ENCODE data around the gene NUBPL. TPM values are rescaled to one million over a fixed set of nuclear protein-coding genes. Genes with fewer than 3 reads are reported as not detected.

The NUBPL gene
- total and polyA plus RNA-seq, 2 donors from 2014 or later, result 11.2 to 16.2 TPM

DNA sequence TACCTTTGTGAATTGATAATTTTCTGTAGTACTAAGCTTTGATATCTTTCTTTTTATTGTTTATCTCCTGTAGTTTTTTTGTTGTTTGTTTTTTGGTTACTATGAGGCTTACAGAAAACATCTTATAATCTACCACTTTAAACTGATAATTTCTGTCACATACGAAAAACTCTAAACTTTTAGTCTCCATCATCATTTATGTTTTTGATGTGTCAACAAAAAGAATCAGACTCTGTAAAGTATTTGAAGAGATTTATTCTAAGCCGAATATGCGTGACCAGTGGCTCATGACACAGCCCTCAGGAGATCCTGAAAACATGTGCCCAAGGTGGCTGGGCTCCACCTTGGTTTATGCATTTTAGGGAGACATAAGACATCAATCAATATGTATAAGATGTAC lies 348.8 kb downstream of the NUBPL start:
- no peaks in the 10 kb centered on the region for H3K27me3 ChIP-seq (ENCODE audit: control insufficient read depth, insufficient read depth, low read length)
- H3K9me3 ChIP-seq (ENCODE audit: control insufficient read depth in 2 of 3, insufficient read depth in 1 of 3, low read length in 3 of 3), result peaks cover 0 to 15% (median 3%) of the 10 kb centered on the region in 3 donors
- H3K36me3 ChIP-seq (ENCODE audit: control insufficient read depth in 2 of 3, insufficient read depth in 3 of 3, low read length in 3 of 3), result no peaks in the 10 kb centered on the region
- intact Hi-C loops (cut with DNase I), result no loop called here
- DNase-seq, result no peak
- H3K4me3 ChIP-seq (ENCODE audit: low read length in 3 of 3), result no peak overlapping the region
- TF ChIP-seq, protein P1, sequence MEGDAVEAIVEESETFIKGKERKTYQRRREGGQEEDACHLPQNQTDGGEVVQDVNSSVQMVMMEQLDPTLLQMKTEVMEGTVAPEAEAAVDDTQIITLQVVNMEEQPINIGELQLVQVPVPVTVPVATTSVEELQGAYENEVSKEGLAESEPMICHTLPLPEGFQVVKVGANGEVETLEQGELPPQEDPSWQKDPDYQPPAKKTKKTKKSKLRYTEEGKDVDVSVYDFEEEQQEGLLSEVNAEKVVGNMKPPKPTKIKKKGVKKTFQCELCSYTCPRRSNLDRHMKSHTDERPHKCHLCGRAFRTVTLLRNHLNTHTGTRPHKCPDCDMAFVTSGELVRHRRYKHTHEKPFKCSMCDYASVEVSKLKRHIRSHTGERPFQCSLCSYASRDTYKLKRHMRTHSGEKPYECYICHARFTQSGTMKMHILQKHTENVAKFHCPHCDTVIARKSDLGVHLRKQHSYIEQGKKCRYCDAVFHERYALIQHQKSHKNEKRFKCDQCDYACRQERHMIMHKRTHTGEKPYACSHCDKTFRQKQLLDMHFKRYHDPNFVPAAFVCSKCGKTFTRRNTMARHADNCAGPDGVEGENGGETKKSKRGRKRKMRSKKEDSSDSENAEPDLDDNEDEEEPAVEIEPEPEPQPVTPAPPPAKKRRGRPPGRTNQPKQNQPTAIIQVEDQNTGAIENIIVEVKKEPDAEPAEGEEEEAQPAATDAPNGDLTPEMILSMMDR (IDR thresholded peaks at IDR 0.05; ENCODE audit: borderline replicate concordance, extremely low read depth, insufficient read depth), result no peak
- H3K9ac ChIP-seq (ENCODE audit: low read length in 3 of 3), result no peak overlapping the region
- no peak overlapping the region for H3K27ac ChIP-seq (ENCODE audit: low read depth in 2 of 2, low read length in 2 of 2)
- FAIRE-seq, result no peak
- no peaks in the 10 kb centered on the region for H3K4me1 ChIP-seq (ENCODE audit: control insufficient read depth in 2 of 3, insufficient read depth in 2 of 3, low read depth in 1 of 3, low read length in 3 of 3)

Other genes starting within 250 kb of the NUBPL start
- gene HEATR5A, start 140.9 kb upstream of the NUBPL start, total RNA-seq, result 30.4 TPM
- 8.0 TPM for gene HEATR5A, start 140.9 kb upstream of the NUBPL start, polyA plus RNA-seq (ENCODE audit: insufficient read depth, low read depth, low replicate concordance)
- 16.2 TPM for gene DTD2, start 103.9 kb upstream of the NUBPL start, total RNA-seq
- gene DTD2, start 103.9 kb upstream of the NUBPL start, polyA plus RNA-seq (ENCODE audit: insufficient read depth, low read depth, low replicate concordance), result 7.7 TPM
- not detected for gene GPR33, start 73.4 kb upstream of the NUBPL start, total RNA-seq
- gene GPR33, start 73.4 kb upstream of the NUBPL start, polyA plus RNA-seq (ENCODE audit: insufficient read depth, low read depth, low replicate concordance), result not detected

All from kidney (tissue), 14 donors.